NT2/D1 (cell line): ENCODE results near the gene CCSAP.
"Not testable (repeated sequence)": the region's sequence is repeated elsewhere in the genome, so short reads cannot be mapped to it uniquely, and the experiment has no call there.

Experiments used
- DNase-seq: peaks from one replicate; pipeline ENCODE4 v3.0.0-alpha.2; 2011; ENCODE audit warnings: low read depth, low spot score
- H3K27me3 ChIP-seq: 2 replicates; pipeline ENCODE4 v1.6.0; 2011; ENCODE audit warnings: mild to moderate bottlenecking; ENCODE audit not compliant: insufficient read length, insufficient read depth
- H3K36me3 ChIP-seq: 2 replicates; pipeline ENCODE4 v1.6.1; 2011; ENCODE audit warnings: mild to moderate bottlenecking, low read length, mixed read lengths; ENCODE audit not compliant: insufficient read depth, insufficient read length
- H3K4me1 ChIP-seq: 2 replicates; pipeline ENCODE4 v1.5.1; 2011; ENCODE audit not compliant: insufficient read depth, insufficient read length
- H3K4me3 ChIP-seq: 2 replicates; pipeline ENCODE4 v1.5.1; 2011; ENCODE audit warnings: low read depth; ENCODE audit not compliant: insufficient read length
- H3K9ac ChIP-seq: 2 replicates; pipeline ENCODE4 v1.6.0; 2011; ENCODE audit warnings: low read depth; ENCODE audit not compliant: insufficient read length
- H3K9me3 ChIP-seq: 2 replicates; pipeline ENCODE4 v1.5.1; 2011; ENCODE audit warnings: mild to moderate bottlenecking, low read length; ENCODE audit not compliant: insufficient read depth
- SUZ12 ChIP-seq: IDR thresholded peaks from 2 replicates; pipeline ENCODE4 v1.6.1; 2011; ENCODE audit not compliant: insufficient read length, insufficient read depth; ENCODE audit errors: extremely low read depth
- YY1 ChIP-seq: IDR thresholded peaks from 2 replicates; pipeline ENCODE4 v1.6.1; 2011; ENCODE audit not compliant: insufficient read length, insufficient read depth
- ZNF274 ChIP-seq: IDR thresholded peaks from 2 replicates; pipeline ENCODE4 v1.6.1; 2011; ENCODE audit warnings: mild to moderate bottlenecking, low read depth, low read length

Gene CCSAP

GRCh38 chr1:229297746-229298145 lies 45.1 kb downstream of the CCSAP start:
- no peak overlapping the region for H3K4me3 ChIP-seq
- DNase-seq = no peak
- H3K9me3 ChIP-seq = no peaks in the 10 kb centered on the region
- no peaks in the 10 kb centered on the region for H3K4me1 ChIP-seq
- TF ChIP-seq SUZ12 = no peak
- no peak for TF ChIP-seq YY1
- no peak for TF ChIP-seq ZNF274
- no peak overlapping the region for H3K9ac ChIP-seq
- no peaks in the 10 kb centered on the region for H3K27me3 ChIP-seq
- H3K36me3 ChIP-seq = peaks cover 56% of the 10 kb centered on the region

- Histone ChIP-seq H3K27me3 (no peaks in the 10 kb centered on the region), H3K4me1 (no peaks in the 10 kb centered on the region)
- TF ChIP-seq SUZ12 (no peak), ZNF274 (no peak), YY1 (no peak)
Observed at GRCh38 chr1:229296541-229296941, 46.3 kb downstream of the CCSAP start.

DNA sequence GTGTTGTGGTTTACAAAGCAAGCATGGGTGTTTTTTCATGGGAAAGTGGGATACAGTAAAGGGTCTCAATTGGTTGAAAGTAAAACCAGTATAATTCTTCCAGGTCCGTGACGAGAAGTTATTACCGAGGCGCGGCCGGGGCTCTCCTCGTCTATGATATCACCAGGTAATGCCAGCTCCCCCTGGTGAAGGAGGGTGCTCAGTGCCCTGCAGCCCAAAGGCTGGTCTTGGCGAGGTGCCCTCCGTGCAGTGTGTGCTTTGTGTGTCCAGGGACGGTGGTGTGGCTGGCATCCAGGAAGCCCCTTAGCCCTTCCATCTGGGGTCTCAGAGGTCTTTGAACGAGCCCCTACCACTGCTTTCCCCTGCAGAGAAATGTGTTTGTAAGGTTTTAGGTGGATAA lies 47.1 kb downstream of the CCSAP start:
- Histone ChIP-seq H3K36me3 (peaks cover 53% of the 10 kb centered on the region), H3K27me3 (no peaks in the 10 kb centered on the region), H3K4me1 (no peaks in the 10 kb centered on the region), H3K4me3 (no peak overlapping the region), H3K9me3 (no peaks in the 10 kb centered on the region), H3K9ac (no peak overlapping the region)
- DNase-seq = no peak
- TF ChIP-seq SUZ12 (no peak), ZNF274 (no peak), YY1 (no peak)

More at GRCh38 chr1:229296541-229296941, 46.3 kb downstream of the CCSAP start:
- Histone ChIP-seq H3K4me3 (no peak overlapping the region), H3K9ac (no peak overlapping the region), H3K9me3 (no peaks in the 10 kb centered on the region), H3K36me3 (peaks cover 56% of the 10 kb centered on the region)
- DNase-seq = no peak

GRCh38 chr1:229293528-229294204 lies 49.2 kb downstream of the CCSAP start:
- Histone ChIP-seq H3K27me3 (no peaks in the 10 kb centered on the region), H3K4me1 (no peaks in the 10 kb centered on the region), H3K9me3 (no peaks in the 10 kb centered on the region), H3K9ac (no peak overlapping the region), H3K4me3 (no peak overlapping the region), H3K36me3 (peaks cover 48% of the 10 kb centered on the region)
- DNase-seq = no peak
- TF ChIP-seq SUZ12 = no peak
- no peak for TF ChIP-seq ZNF274
- no peak for TF ChIP-seq YY1

DNA sequence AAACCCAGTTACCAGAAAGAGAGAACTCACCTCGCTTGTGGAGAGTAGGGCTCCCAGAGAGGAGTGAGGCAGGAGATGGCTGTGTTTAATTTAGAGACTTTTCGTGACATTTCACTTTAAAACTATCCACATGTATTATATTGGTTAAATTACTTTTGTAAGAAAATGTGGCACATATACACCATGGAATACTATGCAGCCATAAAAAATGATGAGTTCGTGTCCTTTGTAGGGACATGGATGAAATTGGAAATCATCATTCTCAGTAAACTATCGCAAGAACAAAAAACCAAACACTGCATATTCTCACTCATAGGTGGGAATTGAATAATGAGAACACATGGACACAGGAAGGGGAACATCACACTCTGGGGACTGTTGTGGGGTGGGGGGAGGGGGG lies 51.2 kb downstream of the CCSAP start:
- not testable (repeated sequence) for H3K9ac ChIP-seq, DNase-seq, H3K4me1 ChIP-seq, H3K4me3 ChIP-seq, H3K27me3 ChIP-seq, H3K9me3 ChIP-seq
- peaks cover 36% of the 10 kb centered on the region for H3K36me3 ChIP-seq

- Histone ChIP-seq H3K4me1 (no peaks in the 10 kb centered on the region), H3K27me3 (no peaks in the 10 kb centered on the region), H3K4me3 (no peak overlapping the region), H3K9me3 (no peaks in the 10 kb centered on the region), H3K9ac (no peak overlapping the region), H3K36me3 (peaks cover 25% of the 10 kb centered on the region)
- DNase-seq = no peak
- TF ChIP-seq SUZ12 (no peak), ZNF274 (no peak), YY1 (no peak)
Observed at GRCh38 chr1:229288516-229288915, 54.3 kb downstream of the CCSAP start.

DNA sequence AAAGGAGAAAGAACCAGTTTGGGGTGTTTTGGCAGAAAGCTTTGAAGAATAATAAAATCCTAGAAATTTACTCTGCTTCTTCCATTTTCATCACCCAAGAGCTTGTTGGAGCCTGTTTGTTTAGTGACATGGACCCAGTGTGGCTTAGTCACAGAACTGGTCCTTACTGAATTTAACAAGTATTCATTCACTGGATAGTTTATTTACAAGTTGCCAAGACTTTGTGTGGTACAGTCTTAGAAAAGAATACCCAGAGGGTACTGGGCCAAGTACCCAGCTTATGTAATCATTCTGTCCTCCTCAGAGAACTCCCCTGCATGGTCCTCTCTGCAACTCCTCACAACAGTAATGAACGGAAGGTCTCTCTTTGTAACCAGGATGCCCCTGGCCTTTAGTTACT lies 55.6 kb downstream of the CCSAP start:
- peaks cover 21% of the 10 kb centered on the region for H3K36me3 ChIP-seq
- DNase-seq = no peak
- H3K9ac ChIP-seq = no peak overlapping the region
- H3K9me3 ChIP-seq = no peaks in the 10 kb centered on the region
- H3K4me3 ChIP-seq = no peak overlapping the region
- TF ChIP-seq YY1 = no peak
- TF ChIP-seq ZNF274 = no peak
- no peak for TF ChIP-seq SUZ12
- H3K27me3 ChIP-seq = no peaks in the 10 kb centered on the region
- H3K4me1 ChIP-seq = no peaks in the 10 kb centered on the region
